Endodermal cell (in vitro differentiated cells): ENCODE results near the gene GGA1. TPM values are rescaled to one million over a fixed set of nuclear protein-coding genes. Genes with fewer than 3 reads are reported as not detected.

Experiments used
- DNase-seq: peaks from one replicate; pipeline ENCODE4 v3.0.0-alpha.2; 2017
- H3K27ac ChIP-seq: 2 replicates; pipeline ENCODE4 v1.5.1; 2013; ENCODE audit warnings: mild to moderate bottlenecking, low read depth, low read length, moderate library complexity
- H3K27me3 ChIP-seq: 2 replicates; pipeline ENCODE4 v1.6.1; 2013; ENCODE audit warnings: mild to moderate bottlenecking, low read length, moderate library complexity; ENCODE audit not compliant: insufficient read depth, control insufficient read depth, poor library complexity, severe bottlenecking
- H3K36me3 ChIP-seq: 2 replicates; pipeline ENCODE4 v1.7.0; 2013; ENCODE audit warnings: mild to moderate bottlenecking, low read length, moderate library complexity; ENCODE audit not compliant: control insufficient read depth, insufficient read depth
- H3K4me1 ChIP-seq: one replicate; pipeline ENCODE4 v1.7.0; 2013; ENCODE audit warnings: low read length; ENCODE audit not compliant: control insufficient read depth, insufficient read depth
- H3K4me3 ChIP-seq: 2 replicates; pipeline ENCODE4 v1.5.1; 2013; ENCODE audit warnings: mild to moderate bottlenecking, low read length, moderate library complexity
- H3K9ac ChIP-seq: 2 replicates; pipeline ENCODE4 v1.6.1; 2013; ENCODE audit warnings: mild to moderate bottlenecking, low read length, moderate library complexity; ENCODE audit not compliant: poor library complexity, severe bottlenecking; ENCODE audit errors: extremely low read depth
- H3K9me3 ChIP-seq: 2 replicates; pipeline ENCODE4 v1.6.1; 2013; ENCODE audit warnings: mild to moderate bottlenecking, low read length, moderate library complexity; ENCODE audit not compliant: control insufficient read depth
- H3K27ac Mint-ChIP-seq: 2 replicates; pipeline ENCODE4 v1.8.0; 2020; ENCODE audit warnings: mixed read lengths
- H3K27me3 Mint-ChIP-seq: 2 replicates; pipeline ENCODE4 v1.8.0; 2021; ENCODE audit warnings: mild to moderate bottlenecking, mixed read lengths; ENCODE audit not compliant: insufficient read depth
- H3K36me3 Mint-ChIP-seq: 2 replicates; pipeline ENCODE4 v1.8.0; 2020; ENCODE audit warnings: low read depth, mixed read lengths
- H3K4me1 Mint-ChIP-seq: 2 replicates; pipeline ENCODE4 v1.8.0; 2020; ENCODE audit warnings: mixed read lengths
- H3K4me3 Mint-ChIP-seq: 2 replicates; pipeline ENCODE4 v1.8.0; 2020; ENCODE audit warnings: mild to moderate bottlenecking, moderate library complexity, mixed read lengths
- H3K9me3 Mint-ChIP-seq: 2 replicates; pipeline ENCODE4 v1.8.0; 2020; ENCODE audit warnings: mild to moderate bottlenecking, mixed read lengths
- CTCF ChIP-seq: fragments of 200-600 bp; sonication (generic); conservative IDR thresholded peaks from 2 replicates; pipeline ENCODE4 v1.5.0; 2021; ENCODE audit warnings: antibody characterized with exemption, mild to moderate bottlenecking
- WGBS, 2 experiments: methylation state at CpG; one replicate each; pipeline versions ENCODE4 v1.1.5 to v1.1.7; 2013; ENCODE audit warnings: missing lambda C conversion rate in 2 of 2, mixed read lengths in 1 of 2; ENCODE audit not compliant: insufficient coverage in 1 of 2, insufficient read length in 1 of 2; 5-methylcytosine and 5-hydroxymethylcytosine counted together
- total RNA-seq, 2 donors: library from RNA; stranded (reverse); fragmentation: NEBNext Ultra II Directional in 1 of 2; extraction: Animal tissue kit (Norgen Biotek cat#: 25700) in 1 of 2; gene quantifications; 2 replicates in 1 of 2; 3 replicates in 1 of 2; pipeline ENCODE4 v1.2.1, GENCODE V29; 2021

GGA1 gene
- total RNA-seq, 2 donors from 2014 or later = 87.5 TPM

- Histone ChIP-seq H3K36me3 (no peaks in the 10 kb centered on the region), H3K4me3 (no peak overlapping the region), H3K9me3 (no peaks in the 10 kb centered on the region), H3K27ac (no peak overlapping the region), H3K27me3 (no peaks in the 10 kb centered on the region), H3K9ac (no peak overlapping the region), H3K4me1 (peaks cover 7% of the 10 kb centered on the region)
- H3K27me3 Mint-ChIP-seq = no peaks in the 10 kb centered on the region
- no peak for TF ChIP-seq CTCF
- 85 to 95% methylated on average over 10 of the region's 10 CpGs for WGBS, 2 experiments
- no peak overlapping the region for H3K27ac Mint-ChIP-seq
- DNase-seq = no peak
- no peak overlapping the region for H3K4me3 Mint-ChIP-seq
- peaks cover 19% of the 10 kb centered on the region for H3K4me1 Mint-ChIP-seq
- no peaks in the 10 kb centered on the region for H3K9me3 Mint-ChIP-seq
- no peaks in the 10 kb centered on the region for H3K36me3 Mint-ChIP-seq
Measured at GRCh38 chr22:37575490-37576003, 33.1 kb upstream of the GGA1 start.

- H3K27me3 ChIP-seq = no peaks in the 10 kb centered on the region
- DNase-seq = no peak
- H3K27ac ChIP-seq = no peak overlapping the region
- TF ChIP-seq CTCF = no peak
- H3K27me3 Mint-ChIP-seq = no peaks in the 10 kb centered on the region
- H3K4me3 ChIP-seq = no peak overlapping the region
- 96 to 99% methylated on average over 5 of the region's 5 CpGs for WGBS, 2 experiments
- H3K9me3 ChIP-seq = no peaks in the 10 kb centered on the region
- H3K36me3 Mint-ChIP-seq = no peaks in the 10 kb centered on the region
- no peak overlapping the region for H3K9ac ChIP-seq
- no peak overlapping the region for H3K4me3 Mint-ChIP-seq
- H3K4me1 ChIP-seq = no peaks in the 10 kb centered on the region
- H3K36me3 ChIP-seq = no peaks in the 10 kb centered on the region
- peaks cover 18% of the 10 kb centered on the region for H3K4me1 Mint-ChIP-seq
- H3K27ac Mint-ChIP-seq = no peak overlapping the region
- H3K9me3 Mint-ChIP-seq = no peaks in the 10 kb centered on the region
Measured at GRCh38 chr22:37578002-37578401, 30.6 kb upstream of the GGA1 start.

- TF ChIP-seq CTCF = no peak
- Histone ChIP-seq H3K36me3 (no peaks in the 10 kb centered on the region), H3K9me3 (no peaks in the 10 kb centered on the region), H3K27ac (no peak overlapping the region), H3K4me3 (no peak overlapping the region), H3K9ac (no peak overlapping the region), H3K4me1 (no peaks in the 10 kb centered on the region), H3K27me3 (no peaks in the 10 kb centered on the region)
- no peaks in the 10 kb centered on the region for H3K9me3 Mint-ChIP-seq
- H3K27me3 Mint-ChIP-seq = no peaks in the 10 kb centered on the region
- H3K4me3 Mint-ChIP-seq = no peak overlapping the region
- DNase-seq = no peak
- WGBS, 2 experiments = 85 to 91% methylated on average over 7 to 9 of the region's 9 CpGs
- peaks cover 24% of the 10 kb centered on the region for H3K4me1 Mint-ChIP-seq
- no peaks in the 10 kb centered on the region for H3K36me3 Mint-ChIP-seq
- no peak overlapping the region for H3K27ac Mint-ChIP-seq
Measured at GRCh38 chr22:37581504-37581903, 27.1 kb upstream of the GGA1 start.
